Neural crest cell (in vitro differentiated cells): ENCODE results near the gene GC. TPM values are rescaled to one million over a fixed set of nuclear protein-coding genes. Genes with fewer than 3 reads are reported as not detected.

ENCODE experiments used
- DNase-seq: peaks from one replicate; pipeline ENCODE4 v3.0.0; 2021; ENCODE audit warnings: low read depth, mixed read lengths, low spot score
- H3K27ac Mint-ChIP-seq: one replicate; pipeline ENCODE4 v1.8.0; 2021; ENCODE audit warnings: mild to moderate bottlenecking, mixed read lengths; ENCODE audit not compliant: unreplicated experiment
- H3K27me3 Mint-ChIP-seq: 2 replicates; pipeline ENCODE4 v1.8.0; 2021; ENCODE audit warnings: low read depth, mild to moderate bottlenecking, mixed read lengths
- H3K36me3 Mint-ChIP-seq: 2 replicates; pipeline ENCODE4 v1.8.0; 2021; ENCODE audit warnings: low read depth, mild to moderate bottlenecking, mixed read lengths
- H3K4me1 Mint-ChIP-seq: 2 replicates; pipeline ENCODE4 v1.8.0; 2021; ENCODE audit warnings: mixed read lengths
- H3K4me3 Mint-ChIP-seq: one replicate; pipeline ENCODE4 v1.8.0; 2021; ENCODE audit warnings: mild to moderate bottlenecking, mixed read lengths
- H3K9me3 Mint-ChIP-seq: 2 replicates; pipeline ENCODE4 v1.8.0; 2021; ENCODE audit warnings: mixed read lengths
- total RNA-seq: library from RNA; stranded (reverse); gene quantifications from 2 replicates; pipeline ENCODE4 v1.2.1, GENCODE V29; 2021
- TF ChIP-seq, protein P1 (sequence below): fragments of 200-600 bp; sonication (generic); conservative IDR thresholded peaks from 2 replicates; pipeline ENCODE4 v1.5.0; 2021; ENCODE audit warnings: antibody characterized with exemption, mild to moderate bottlenecking

The GC gene
- total RNA-seq, 1 donor from 2014 or later: not detected

DNA sequence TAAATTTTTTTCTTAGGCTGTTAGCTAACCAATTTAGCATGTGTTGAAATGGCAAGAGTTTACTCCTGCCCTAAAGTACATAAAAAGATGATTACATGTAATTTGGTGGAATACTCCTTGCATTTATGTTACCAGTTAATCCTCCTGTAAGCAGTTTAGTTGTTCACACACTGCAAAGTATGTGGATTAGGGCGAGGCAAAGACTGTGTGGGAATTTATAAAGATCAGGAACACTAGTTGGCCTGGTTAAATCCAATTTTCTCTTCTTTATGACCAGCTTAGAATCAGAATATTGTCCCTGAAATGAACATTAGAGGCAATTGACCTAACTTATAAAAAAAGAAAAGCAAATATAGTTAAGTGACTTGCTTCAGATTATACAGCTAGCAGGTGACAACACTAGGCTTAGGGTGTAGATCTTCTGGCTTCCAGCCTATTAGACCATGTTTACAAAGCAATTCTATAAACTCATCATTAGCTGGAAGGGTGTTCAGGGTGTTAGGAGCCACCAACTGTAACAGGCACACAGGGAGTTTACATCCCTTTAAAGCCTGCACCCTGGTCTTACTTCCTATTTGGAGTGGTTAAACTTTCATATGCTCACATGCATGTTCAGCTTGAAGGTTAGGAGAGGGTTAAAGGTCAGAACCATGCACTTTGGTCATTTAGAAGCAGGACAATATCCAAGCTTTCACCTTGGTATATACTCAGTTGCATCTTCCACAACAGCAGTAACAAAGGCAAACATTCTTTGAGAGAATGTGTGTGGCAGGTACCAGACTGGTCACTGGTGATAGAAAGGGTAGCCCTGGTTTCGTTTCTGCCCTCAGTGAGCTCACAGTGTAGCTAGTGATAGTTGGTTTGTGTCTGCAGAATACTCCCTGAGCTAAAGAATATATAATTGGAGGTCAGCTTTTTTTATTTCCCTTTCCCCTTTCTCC is 72.6 kb downstream of the GC start:
- Mint-ChIP-seq H3K27ac (no peak overlapping the region), H3K4me3 (no peak overlapping the region), H3K4me1 (no peaks in the 10 kb centered on the region), H3K36me3 (no peaks in the 10 kb centered on the region), H3K27me3 (peaks cover 4% of the 10 kb centered on the region), H3K9me3 (peaks cover 4% of the 10 kb centered on the region)
- no peak for DNase-seq
- TF ChIP-seq, protein P1, sequence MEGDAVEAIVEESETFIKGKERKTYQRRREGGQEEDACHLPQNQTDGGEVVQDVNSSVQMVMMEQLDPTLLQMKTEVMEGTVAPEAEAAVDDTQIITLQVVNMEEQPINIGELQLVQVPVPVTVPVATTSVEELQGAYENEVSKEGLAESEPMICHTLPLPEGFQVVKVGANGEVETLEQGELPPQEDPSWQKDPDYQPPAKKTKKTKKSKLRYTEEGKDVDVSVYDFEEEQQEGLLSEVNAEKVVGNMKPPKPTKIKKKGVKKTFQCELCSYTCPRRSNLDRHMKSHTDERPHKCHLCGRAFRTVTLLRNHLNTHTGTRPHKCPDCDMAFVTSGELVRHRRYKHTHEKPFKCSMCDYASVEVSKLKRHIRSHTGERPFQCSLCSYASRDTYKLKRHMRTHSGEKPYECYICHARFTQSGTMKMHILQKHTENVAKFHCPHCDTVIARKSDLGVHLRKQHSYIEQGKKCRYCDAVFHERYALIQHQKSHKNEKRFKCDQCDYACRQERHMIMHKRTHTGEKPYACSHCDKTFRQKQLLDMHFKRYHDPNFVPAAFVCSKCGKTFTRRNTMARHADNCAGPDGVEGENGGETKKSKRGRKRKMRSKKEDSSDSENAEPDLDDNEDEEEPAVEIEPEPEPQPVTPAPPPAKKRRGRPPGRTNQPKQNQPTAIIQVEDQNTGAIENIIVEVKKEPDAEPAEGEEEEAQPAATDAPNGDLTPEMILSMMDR: no peak

DNA sequence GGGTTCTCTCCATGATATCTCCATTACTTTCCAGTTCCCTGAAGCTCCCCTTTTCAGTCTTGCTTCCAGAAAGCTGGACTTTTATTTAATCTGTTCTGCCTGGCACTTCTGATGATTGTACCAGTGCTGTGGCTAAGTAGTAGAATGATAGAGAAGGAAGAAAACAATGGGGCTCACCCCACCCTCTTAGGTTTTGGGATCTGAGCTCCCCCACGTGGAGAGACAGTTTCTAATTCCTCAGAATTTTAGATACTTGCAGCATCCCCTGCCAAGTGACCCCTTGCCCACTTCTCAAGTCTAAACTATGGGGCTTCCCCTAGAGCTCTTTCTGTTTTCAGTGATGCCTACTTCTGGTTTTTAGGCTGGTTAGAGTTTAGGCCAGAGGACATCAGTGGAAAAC is 73.9 kb downstream of the GC start:
- H3K4me1 Mint-ChIP-seq: no peaks in the 10 kb centered on the region
- TF ChIP-seq, protein P1: peak; percentile 19
- peaks cover under 1% of the 10 kb centered on the region for H3K27me3 Mint-ChIP-seq
- no peak overlapping the region for H3K27ac Mint-ChIP-seq
- no peak overlapping the region for H3K4me3 Mint-ChIP-seq
- H3K9me3 Mint-ChIP-seq: peaks cover 4% of the 10 kb centered on the region
- H3K36me3 Mint-ChIP-seq: no peaks in the 10 kb centered on the region
- DNase-seq: no peak

DNA sequence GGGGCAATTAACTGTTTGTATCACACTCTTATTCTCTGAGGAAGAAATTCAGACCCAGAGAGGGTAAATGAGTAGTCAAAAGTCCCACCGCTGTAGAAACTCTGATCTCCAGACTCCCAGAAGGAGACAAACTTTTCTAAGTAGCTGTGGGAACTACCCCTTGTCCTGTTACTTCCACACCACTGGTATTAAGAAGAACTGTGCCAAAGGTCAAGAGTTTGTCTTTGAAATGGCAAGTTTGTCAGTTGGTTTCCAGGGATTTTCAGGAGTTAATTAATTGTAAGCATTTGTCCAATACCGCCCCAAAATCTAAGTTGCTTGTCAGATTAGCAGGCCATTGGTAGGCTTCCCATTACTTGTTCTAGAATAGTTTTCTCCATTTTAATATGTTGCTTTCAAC is 85.7 kb downstream of the GC start:
- DNase-seq: no peak
- Mint-ChIP-seq H3K27ac (no peak overlapping the region), H3K36me3 (no peaks in the 10 kb centered on the region), H3K4me1 (peaks cover under 1% of the 10 kb centered on the region), H3K4me3 (no peak overlapping the region), H3K9me3 (peaks cover 3% of the 10 kb centered on the region), H3K27me3 (no peaks in the 10 kb centered on the region)
- TF ChIP-seq, protein P1: no peak

DNA sequence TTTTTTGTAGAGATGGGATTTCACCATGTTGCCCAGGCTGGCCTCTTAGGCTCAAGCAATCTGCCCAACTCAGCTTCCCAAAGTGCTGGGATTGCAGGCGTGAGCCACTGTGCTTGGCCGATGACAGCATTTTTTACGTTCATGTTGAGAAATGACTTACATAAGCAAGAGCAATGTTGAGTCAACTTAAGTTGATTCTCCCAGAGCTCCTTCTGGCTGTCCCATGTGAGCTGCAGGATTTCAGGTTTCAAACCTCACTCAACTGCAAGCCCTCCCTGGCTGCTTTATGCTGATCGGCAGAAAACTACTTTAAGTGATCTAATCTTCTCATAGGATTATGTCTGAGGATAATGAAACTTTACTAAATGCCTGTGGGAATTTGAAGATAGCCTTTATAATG is 86.8 kb downstream of the GC start:
- Mint-ChIP-seq H3K36me3 (no peaks in the 10 kb centered on the region), H3K4me3 (no peak overlapping the region), H3K9me3 (no peaks in the 10 kb centered on the region), H3K27ac (no peak overlapping the region), H3K27me3 (no peaks in the 10 kb centered on the region), H3K4me1 (peaks cover 9% of the 10 kb centered on the region)
- TF ChIP-seq, protein P1: no peak
- no peak for DNase-seq

DNA sequence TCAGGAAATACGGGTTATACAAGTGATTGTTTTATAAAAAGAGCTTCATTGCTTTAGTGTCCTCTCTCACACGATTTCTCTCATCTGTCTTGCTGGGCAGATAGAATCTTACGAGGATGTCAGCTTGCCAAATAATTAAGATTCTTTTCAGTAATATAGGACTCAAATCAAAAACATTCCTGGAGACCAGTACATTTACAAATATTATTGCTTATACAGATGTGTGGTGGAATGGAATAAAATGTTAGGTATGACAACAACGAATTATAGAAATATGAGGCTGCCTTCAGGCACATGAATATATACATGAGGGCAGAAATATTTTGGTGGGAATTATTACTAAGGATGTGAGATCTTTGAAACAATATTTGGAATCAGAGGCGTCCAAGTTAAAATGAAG is 88.9 kb downstream of the GC start:
- H3K36me3 Mint-ChIP-seq: no peaks in the 10 kb centered on the region
- no peaks in the 10 kb centered on the region for H3K27me3 Mint-ChIP-seq
- H3K4me1 Mint-ChIP-seq: peaks cover 9% of the 10 kb centered on the region
- TF ChIP-seq, protein P1: no peak
- H3K27ac Mint-ChIP-seq: no peak overlapping the region
- H3K9me3 Mint-ChIP-seq: no peaks in the 10 kb centered on the region
- no peak overlapping the region for H3K4me3 Mint-ChIP-seq
- DNase-seq: no peak
